Nephron (organoid): ENCODE results near the gene DDIT3.

Experiments
- H3K27ac Mint-ChIP-seq, 3 experiments: 2 replicates each; pipeline ENCODE4 v1.8.0; 2020; ENCODE audit warnings: mixed read lengths in 3 of 3, mild to moderate bottlenecking in 2 of 3, moderate library complexity in 1 of 3
- H3K27me3 Mint-ChIP-seq: 2 replicates; pipeline ENCODE4 v1.8.0; 2021; ENCODE audit warnings: low read depth, mild to moderate bottlenecking, moderate library complexity, mixed read lengths
- H3K36me3 Mint-ChIP-seq: 2 replicates; pipeline ENCODE4 v1.8.0; 2020; ENCODE audit warnings: low read depth, mixed read lengths
- H3K4me1 Mint-ChIP-seq: 2 replicates; pipeline ENCODE4 v1.8.0; 2020; ENCODE audit warnings: mixed read lengths
- H3K4me3 Mint-ChIP-seq, 3 experiments: 2 replicates each; pipeline ENCODE4 v1.8.0; 2020; ENCODE audit warnings: mild to moderate bottlenecking in 3 of 3, mixed read lengths in 3 of 3, moderate library complexity in 2 of 3
- H3K9me3 Mint-ChIP-seq: 2 replicates; pipeline ENCODE4 v1.8.0; 2020; ENCODE audit warnings: mixed read lengths
- TF ChIP-seq, protein P1 (sequence below), 3 experiments: fragments of 200-600 bp; sonication (generic); IDR thresholded peaks; one replicate each; pipeline ENCODE4 v1.5.0; 2021; ENCODE audit warnings: antibody characterized with exemption in 3 of 3; ENCODE audit not compliant: unreplicated experiment in 3 of 3

DDIT3 gene

DNA sequence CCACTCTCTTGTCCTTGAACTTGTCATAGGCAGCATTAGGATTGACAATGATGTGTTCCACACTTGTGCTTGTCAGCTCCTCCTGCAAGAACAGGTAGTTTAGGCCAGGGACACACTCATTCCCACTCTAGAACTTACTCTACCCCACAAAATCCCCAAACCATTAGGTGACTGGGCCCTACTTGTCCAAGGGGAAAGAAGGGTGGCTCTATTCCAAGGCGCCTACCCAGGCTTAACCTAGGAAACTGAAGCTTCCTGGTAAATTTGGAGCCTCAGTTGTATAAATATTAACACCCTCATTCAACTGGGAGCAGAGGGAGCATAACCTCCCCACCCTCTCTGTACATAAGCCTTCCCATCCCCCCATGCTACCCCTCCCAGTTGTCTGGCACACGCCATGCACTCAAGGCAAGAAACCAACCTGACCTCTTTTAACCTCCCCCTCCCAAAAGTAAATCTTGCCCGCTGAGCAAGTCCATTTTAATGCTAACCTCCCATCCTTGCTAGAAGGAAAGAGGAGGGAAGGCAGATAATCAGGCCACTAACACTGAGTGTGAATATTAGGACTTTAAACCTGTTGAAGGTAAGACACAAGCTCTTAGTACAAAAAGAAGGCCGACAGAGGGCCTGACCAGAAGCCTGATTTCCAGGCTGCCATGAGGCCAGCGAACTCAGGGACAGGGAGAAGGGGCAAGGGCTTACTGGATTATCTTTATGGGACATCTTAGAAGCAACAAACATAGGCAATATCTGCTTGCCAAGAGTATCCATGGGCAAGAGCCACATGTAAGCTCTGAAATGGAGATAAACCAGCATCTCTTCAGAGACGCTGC lies 15.7 kb upstream of the DDIT3 start:
- peaks cover 2% of the 10 kb centered on the region for H3K4me1 Mint-ChIP-seq
- no peaks in the 10 kb centered on the region for H3K27me3 Mint-ChIP-seq
- H3K36me3 Mint-ChIP-seq, result peaks cover 81% of the 10 kb centered on the region
- no peak overlapping the region for H3K4me3 Mint-ChIP-seq
- H3K9me3 Mint-ChIP-seq, result no peaks in the 10 kb centered on the region
- H3K27ac Mint-ChIP-seq, result no peak overlapping the region
- TF ChIP-seq, protein P1, sequence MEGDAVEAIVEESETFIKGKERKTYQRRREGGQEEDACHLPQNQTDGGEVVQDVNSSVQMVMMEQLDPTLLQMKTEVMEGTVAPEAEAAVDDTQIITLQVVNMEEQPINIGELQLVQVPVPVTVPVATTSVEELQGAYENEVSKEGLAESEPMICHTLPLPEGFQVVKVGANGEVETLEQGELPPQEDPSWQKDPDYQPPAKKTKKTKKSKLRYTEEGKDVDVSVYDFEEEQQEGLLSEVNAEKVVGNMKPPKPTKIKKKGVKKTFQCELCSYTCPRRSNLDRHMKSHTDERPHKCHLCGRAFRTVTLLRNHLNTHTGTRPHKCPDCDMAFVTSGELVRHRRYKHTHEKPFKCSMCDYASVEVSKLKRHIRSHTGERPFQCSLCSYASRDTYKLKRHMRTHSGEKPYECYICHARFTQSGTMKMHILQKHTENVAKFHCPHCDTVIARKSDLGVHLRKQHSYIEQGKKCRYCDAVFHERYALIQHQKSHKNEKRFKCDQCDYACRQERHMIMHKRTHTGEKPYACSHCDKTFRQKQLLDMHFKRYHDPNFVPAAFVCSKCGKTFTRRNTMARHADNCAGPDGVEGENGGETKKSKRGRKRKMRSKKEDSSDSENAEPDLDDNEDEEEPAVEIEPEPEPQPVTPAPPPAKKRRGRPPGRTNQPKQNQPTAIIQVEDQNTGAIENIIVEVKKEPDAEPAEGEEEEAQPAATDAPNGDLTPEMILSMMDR (IDR thresholded peaks at IDR 0.05; ENCODE audit: unreplicated experiment in 3 of 3), result no peak

DNA sequence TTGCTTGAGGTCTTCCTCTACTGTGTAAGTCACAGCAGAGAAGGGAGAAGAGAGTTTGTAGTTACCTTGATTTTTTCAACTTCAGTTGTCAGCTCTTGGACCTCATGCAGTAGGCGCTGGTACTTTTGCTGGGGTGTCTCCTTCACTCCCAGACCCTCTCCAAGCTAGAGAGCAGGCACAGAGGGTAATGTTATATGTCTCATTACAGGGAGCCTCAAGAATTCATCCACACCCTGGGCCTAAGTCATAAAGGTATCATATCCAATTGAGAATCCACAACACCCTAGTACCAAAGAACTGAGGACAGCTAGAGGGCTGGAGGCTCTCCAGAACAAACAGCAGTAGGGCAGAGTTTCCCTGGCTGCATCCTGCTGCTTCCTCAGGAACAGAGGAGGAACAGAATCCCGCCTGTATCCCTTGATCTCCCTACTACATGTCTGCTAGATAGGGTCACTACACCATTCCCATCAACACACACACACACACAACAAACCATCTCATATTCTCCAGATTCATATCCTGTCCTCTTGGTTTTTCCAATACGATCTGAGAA lies 14.8 kb upstream of the DDIT3 start:
- Mint-ChIP-seq H3K9me3 (no peaks in the 10 kb centered on the region), H3K27me3 (no peaks in the 10 kb centered on the region), H3K36me3 (peaks cover 84% of the 10 kb centered on the region), H3K4me1 (no peaks in the 10 kb centered on the region), H3K27ac (no peak overlapping the region), H3K4me3 (no peak overlapping the region)
- TF ChIP-seq, protein P1 (IDR thresholded peaks at IDR 0.05; ENCODE audit: unreplicated experiment in 3 of 3), result no peak

DNA sequence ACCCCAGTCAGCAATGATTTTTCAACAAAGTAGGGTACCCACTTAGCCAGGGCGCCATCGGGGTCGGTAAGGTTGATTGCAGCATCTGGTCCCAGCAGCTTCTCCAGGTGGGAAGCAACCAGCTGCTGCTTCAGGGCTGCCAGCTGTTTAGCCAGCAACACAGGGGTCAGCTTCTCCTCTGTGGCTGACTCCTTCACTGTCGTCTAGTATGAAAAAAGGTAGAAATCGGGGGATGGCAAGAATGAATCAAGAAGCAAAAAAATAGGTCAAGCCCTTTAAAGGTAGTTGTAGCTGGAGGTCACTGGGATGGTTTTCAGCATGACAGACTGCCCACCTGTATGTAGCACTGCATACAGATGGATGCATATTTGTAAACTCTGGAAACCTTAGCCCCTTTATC lies 13.9 kb upstream of the DDIT3 start:
- H3K4me3 Mint-ChIP-seq, result no peak overlapping the region
- no peaks in the 10 kb centered on the region for H3K4me1 Mint-ChIP-seq
- H3K36me3 Mint-ChIP-seq, result peaks cover 89% of the 10 kb centered on the region
- no peak overlapping the region for H3K27ac Mint-ChIP-seq
- H3K9me3 Mint-ChIP-seq, result no peaks in the 10 kb centered on the region
- no peaks in the 10 kb centered on the region for H3K27me3 Mint-ChIP-seq
- TF ChIP-seq, protein P1 (IDR thresholded peaks at IDR 0.05; ENCODE audit: unreplicated experiment in 3 of 3), result no peak

DNA sequence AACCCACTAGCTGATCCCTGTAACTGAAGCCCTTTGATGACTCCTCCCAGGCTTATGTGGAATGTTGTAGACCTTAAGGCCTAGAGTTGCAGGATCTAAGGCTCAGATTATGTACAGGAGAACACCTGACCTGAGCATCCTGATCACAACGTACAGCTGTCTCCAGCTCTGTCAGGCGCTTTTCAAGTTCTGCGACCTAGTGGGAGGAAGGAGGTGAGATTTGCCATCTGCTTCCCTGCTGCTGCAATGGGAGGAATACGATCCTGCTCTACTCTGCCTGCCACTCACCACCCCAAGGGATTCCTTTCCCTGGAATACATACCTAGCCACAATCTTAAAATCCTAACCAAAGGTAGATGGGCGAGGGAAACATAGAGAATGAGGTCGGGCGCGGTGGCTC lies 12.8 kb upstream of the DDIT3 start:
- Mint-ChIP-seq H3K36me3 (peaks cover 86% of the 10 kb centered on the region), H3K9me3 (no peaks in the 10 kb centered on the region), H3K4me1 (no peaks in the 10 kb centered on the region), H3K27ac (no peak overlapping the region), H3K4me3 (no peak overlapping the region), H3K27me3 (no peaks in the 10 kb centered on the region)
- TF ChIP-seq, protein P1 (IDR thresholded peaks at IDR 0.05; ENCODE audit: unreplicated experiment in 3 of 3), result no peak

DNA sequence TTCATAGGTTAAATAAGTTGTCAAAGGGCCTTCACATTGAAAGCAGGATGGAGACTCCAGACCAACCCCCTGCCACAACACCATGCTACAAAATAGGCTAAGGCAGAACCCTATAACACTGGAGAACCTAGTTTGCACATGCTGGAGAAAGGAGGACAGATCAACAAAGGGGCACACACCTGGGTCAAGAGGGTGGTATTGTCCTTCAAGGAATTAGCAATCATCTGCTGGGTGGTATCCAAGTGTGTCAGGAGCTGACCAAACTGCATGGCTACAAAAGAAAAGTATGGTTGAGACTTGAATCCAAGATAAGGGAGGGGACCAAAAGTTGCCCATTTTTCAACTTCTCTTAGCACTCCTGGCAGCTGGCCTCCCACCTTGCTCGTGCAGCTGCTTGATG lies 11.5 kb upstream of the DDIT3 start:
- Mint-ChIP-seq H3K36me3 (peaks cover 80% of the 10 kb centered on the region), H3K27ac (no peak overlapping the region), H3K4me3 (no peak overlapping the region), H3K9me3 (no peaks in the 10 kb centered on the region), H3K27me3 (no peaks in the 10 kb centered on the region), H3K4me1 (no peaks in the 10 kb centered on the region)
- TF ChIP-seq, protein P1 (IDR thresholded peaks at IDR 0.05; ENCODE audit: unreplicated experiment in 3 of 3), result no peak
